GM18511 (cell line): Measurements from ENCODE around the gene GLB1L2.

Experiments used
- ATAC-seq: cut with Tn5 transposase; IDR thresholded peaks from one replicate; pipeline ENCODE4 v1.9.1; 2021; ENCODE audit warnings: mild to moderate bottlenecking, moderate library complexity; ENCODE audit not compliant: unreplicated experiment

The GLB1L2 gene

GRCh38 chr11:134364261-134364660 lies 32.5 kb downstream of the GLB1L2 start:
- no peak for ATAC-seq

GRCh38 chr11:134365011-134365925 lies 33.5 kb downstream of the GLB1L2 start:
- ATAC-seq = no peak

- no peak for ATAC-seq
These were observed 34.5 kb downstream of the GLB1L2 start for GRCh38 chr11:134366254-134366653.

DNA sequence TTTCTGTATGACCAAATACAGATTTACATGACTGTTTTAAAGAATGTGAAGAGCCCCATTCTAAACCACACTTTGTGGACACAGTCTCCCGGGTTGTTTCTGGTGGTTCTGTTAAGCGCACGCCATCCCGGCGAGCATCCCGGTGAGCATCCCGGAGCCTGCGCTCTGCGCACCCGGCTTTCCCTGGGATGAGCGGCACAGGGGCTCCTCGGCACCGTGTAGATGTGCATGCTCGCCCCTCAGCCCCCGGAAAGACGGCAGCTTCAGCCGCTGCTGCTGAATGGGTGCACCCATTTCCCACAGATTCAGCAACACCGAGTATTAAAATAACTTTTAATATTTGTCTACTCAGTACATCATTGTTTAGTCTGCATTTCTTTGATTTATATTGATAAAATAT lies 36.0 kb downstream of the GLB1L2 start:
- no peak for ATAC-seq

- ATAC-seq = no peak
These were observed 38.1 kb downstream of the GLB1L2 start for GRCh38 chr11:134369656-134370525.

DNA sequence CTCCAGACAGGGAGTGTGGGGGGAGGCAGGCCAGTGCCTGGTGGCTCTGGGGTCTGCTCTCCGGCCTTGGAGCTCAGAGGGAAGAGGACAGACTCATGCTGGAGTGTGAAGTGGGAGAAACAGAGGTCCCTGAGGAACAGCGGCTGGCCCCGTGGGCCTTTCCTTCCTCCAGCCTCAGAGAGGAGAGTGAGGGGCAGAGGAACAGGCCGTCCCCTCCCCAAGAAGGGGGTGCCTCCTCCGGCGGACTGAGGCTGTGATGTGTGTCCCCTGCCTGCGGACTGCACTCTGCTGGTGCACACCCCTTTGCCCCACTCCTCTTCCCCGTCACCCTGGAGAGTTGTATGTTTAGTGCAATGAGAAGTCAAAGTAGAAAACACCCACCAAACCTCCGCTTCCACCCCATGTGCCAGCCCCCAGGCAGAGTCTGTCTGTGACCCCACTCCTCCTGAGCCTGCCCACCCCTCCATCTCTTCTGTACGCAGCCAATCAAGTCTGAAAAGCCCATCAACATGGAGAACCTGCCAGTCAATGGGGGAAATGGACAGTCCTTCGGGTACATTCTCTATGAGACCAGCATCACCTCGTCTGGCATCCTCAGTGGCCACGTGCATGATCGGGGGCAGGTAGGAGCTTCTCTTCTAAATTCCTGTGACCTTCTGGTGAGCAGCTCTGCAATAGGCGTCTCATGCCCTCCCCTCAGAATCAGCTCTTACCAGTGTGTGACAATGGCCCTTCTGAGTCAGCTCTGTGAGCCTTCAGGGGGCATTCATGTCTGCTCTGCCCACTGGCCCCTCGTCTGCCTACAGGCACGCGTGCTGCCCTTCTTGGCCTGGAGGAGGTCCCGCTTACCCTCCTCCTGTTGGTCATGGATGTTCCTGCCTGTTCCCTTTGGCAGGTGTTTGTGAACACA lies 39.0 kb downstream of the GLB1L2 start:
- ATAC-seq = no peak

GRCh38 chr11:134371436-134372185 lies 39.8 kb downstream of the GLB1L2 start:
- no peak for ATAC-seq

DNA sequence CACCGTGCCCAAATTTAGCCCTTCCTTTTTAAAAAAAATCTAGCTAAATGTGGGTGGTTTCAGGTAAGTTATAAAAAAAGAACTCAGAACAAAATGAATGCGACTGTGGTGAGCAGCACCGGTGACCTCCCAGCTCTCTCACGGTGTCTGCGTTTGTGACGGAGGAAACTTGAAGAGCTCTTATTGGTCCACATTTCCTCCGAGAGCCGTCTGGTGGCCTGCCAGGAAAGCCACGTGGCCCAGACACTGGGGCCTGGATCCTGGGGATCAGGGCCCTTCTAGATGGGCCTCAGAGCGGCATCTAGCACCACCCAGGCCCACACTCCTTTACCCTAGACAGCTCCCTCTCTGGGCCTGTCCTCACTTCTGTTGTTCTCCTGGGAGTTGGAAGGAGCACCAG lies 40.7 kb downstream of the GLB1L2 start:
- ATAC-seq = no peak

- ATAC-seq = no peak
These were observed 41.2 kb downstream of the GLB1L2 start for GRCh38 chr11:134372961-134373360.

GRCh38 chr11:134373591-134374052 lies 41.8 kb downstream of the GLB1L2 start:
- ATAC-seq = no peak

DNA sequence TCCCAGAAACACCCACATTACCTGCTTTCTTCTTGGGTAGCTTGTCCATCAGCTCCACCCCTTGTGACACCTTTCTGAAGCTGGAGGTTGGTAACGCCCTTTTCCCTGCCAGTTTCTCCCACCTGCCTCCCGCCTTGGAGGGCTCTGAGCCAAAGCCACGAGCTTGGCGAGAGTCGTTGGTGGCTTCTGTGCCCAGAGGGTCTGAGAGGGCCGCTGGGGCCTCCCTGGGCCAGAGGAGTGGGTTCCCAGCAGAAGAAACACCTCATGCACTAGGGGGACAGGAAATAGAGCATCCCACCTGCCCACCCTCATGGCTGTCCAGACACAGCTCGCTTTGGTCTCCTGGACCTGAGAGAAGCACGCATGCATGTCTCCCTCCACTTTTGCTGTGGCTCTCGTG lies 42.4 kb downstream of the GLB1L2 start:
- ATAC-seq = no peak

DNA sequence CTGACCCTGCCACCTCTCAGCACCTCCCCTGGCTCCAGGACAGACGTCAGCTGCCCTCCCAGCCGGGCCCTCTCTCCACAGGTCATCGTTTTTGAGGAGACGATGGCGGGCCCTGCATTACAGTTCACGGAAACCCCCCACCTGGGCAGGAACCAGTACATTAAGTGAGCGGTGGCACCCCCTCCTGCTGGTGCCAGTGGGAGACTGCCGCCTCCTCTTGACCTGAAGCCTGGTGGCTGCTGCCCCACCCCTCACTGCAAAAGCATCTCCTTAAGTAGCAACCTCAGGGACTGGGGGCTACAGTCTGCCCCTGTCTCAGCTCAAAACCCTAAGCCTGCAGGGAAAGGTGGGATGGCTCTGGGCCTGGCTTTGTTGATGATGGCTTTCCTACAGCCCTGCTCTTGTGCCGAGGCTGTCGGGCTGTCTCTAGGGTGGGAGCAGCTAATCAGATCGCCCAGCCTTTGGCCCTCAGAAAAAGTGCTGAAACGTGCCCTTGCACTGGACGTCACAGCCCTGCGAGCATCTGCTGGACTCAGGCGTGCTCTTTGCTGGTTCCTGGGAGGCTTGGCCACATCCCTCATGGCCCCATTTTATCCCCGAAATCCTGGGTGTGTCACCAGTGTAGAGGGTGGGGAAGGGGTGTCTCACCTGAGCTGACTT lies 43.2 kb downstream of the GLB1L2 start:
- no peak for ATAC-seq

DNA sequence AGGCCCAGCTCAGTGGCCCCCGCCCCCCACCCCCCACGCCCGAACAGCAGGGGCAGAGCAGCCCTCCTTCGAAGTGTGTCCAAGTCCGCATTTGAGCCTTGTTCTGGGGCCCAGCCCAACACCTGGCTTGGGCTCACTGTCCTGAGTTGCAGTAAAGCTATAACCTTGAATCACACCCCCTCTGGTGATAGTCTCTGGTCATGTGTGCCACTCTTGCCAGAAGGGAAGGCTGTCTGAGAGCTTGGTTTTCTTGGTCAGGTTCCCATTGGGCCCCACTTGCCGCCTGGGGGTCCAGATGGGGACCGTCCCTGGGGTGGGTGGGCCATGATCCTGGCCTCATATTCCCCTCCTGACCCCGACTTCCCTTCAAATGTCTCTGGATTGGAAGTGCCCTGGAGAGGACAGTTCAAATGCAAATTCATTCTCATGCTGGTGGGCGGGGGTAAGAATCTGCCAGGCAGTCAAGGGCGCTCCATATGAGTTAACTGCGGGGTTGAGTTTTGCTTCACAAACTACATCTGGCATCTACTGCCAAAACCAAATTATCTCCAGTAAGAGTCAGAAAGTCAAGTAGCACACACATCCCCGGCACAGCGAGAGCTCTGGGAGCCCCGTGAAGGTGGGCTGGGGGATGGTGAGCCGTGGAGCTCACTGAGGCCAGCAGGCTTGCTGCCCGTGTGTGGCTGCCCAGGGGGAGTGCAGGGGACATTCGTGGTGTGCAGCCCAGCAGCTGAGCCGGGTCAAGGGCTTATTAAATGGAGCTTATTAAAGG lies 44.5 kb downstream of the GLB1L2 start:
- ATAC-seq = no peak

- no peak for ATAC-seq
These were observed 46.1 kb downstream of the GLB1L2 start for GRCh38 chr11:134377876-134378275.

- ATAC-seq = no peak
These were observed 47.5 kb downstream of the GLB1L2 start for GRCh38 chr11:134379241-134379640.

DNA sequence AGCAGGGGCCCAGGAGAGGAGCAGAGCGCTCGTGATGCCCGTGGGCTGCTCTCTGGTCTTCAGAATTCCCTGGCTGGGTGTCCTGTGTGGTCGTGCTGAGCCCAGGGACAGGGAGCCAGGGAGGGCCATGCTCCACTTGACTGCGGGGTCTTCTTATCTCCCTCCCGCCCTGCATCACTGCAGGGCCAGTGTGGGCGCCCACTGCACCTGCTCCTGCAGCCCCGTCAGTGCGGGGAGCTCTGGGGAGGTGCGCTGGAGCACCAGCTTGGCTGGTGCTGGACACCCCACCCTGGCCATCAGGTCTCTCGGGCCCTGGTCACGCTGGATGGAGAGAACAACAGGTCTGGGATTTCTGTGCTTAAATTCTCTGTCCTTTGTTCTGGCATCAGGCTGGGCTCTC lies 48.4 kb downstream of the GLB1L2 start:
- ATAC-seq = no peak

DNA sequence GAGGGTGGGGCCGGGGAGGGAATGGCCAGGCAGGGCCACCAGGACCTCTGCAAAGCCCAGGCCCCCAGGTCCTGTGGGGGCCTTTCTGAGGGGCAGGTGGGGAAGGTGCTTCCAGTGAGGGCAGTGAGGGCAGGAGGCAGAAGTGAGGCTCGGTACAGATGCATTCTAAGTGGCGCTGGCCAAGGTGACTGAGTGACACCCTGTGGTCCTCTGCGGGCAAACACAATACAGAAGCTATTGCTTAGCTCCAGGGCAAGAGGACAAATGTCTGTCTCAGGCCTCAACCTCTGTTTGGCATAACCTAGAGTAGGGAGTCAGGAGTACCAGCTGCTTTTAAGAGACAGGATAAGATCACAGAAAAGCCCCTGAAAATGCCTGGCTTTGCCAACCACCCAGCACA lies 49.0 kb downstream of the GLB1L2 start:
- ATAC-seq = no peak

DNA sequence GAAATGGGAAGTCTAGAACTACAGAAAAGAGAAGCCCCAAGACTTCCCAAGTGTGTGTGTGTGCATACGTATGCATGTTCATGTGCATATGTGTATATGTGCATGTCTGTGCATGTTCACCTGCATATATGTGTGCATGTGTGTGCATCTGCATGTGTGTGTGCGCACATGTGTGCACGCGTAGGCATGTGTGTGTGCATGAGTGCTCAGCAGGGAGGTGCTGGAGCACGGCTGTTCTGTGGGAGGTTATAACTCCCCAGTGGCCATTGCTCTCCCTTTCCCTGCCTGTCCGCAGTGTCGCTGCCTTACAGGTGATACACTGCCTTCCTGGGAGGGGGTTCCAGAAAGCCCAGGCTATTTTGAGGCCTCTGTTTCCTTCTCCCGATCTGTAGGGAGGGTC lies 50.5 kb downstream of the GLB1L2 start:
- ATAC-seq = no peak

GRCh38 chr11:134382830-134383229 lies 51.0 kb downstream of the GLB1L2 start:
- ATAC-seq = no peak
